Measurements from ENCODE around the gene SH3PXD2B.
"Not testable (repeated sequence)": the region's sequence is repeated elsewhere in the genome, so short reads cannot be mapped to it uniquely, and the experiment has no call there.

Gene SH3PXD2B

DNA sequence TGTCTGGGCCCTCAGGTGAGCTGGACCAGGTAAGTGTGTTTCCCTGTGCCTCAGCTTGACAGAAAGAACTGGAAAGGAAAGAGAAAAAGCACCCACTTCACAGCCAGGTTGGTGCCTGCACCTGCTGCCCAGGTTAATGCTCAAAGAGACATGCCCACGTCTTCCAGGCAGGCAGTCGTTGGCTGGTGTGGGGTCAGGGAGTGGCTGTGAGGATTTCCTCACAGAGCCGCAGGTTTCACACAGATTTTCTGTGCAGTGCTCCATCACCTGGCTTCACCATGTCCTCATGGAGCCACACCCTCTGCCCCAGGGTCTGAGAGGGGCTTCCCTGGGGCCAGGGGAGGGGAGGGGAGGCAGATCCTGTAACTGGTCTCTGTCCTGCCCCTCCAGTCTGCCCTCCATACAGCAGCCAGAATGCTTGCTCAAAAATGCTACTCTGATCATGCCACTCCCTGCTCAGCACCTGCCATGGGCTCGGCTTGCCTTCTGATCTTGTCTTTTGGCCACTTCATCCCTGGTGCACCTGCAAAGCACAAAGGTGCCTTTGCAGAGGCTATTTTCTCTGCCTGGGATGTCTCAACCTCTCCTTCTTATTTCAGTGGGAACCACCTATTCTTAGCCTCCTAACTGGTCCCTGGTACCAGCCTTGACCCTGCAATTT, 88.2 kb downstream of the SH3PXD2B start:
- no peak for DNase-seq (ENCODE audit: low read depth)

DNA sequence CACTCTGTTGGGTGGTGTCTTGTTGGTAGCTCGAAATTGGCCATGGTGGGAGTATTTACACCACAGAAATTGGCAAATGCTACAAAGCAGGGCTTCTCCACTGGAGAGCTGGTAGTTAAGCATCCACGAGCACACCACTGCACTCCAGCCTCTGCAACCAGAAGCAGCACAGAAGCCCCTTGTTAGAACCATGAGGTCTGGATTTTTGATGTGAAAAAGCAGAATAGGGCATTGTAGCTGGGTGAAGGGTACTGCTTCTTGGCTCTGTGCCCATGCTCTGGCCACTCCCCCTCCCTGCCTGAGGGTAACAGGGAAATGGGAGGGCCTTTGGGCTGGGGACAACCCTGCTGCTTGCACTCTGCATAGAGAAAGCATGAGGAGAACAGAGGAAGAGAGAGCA, 89.6 kb downstream of the SH3PXD2B start:
- DNase-seq (ENCODE audit: low read depth): no peak

DNA sequence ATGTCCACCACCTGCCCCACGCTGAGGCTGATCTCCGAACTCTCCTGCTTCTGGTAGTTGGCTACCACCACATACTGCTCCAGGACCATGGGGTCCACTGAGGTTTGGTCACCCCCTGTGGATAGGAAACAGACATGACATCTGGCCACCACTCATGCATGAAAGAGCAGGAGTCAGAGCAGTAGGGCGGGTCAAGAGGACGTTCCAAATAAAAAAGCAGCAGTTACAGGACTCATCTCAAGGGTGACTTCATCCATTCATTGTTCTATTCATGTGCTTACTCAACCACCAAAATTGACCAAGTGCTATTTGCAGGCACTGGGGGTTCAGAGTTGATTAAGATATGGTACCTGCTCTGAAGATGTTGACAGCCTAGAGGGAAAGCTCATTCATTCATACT, 91.6 kb downstream of the SH3PXD2B start:
- DNase-seq (ENCODE audit: low read depth): no peak

DNA sequence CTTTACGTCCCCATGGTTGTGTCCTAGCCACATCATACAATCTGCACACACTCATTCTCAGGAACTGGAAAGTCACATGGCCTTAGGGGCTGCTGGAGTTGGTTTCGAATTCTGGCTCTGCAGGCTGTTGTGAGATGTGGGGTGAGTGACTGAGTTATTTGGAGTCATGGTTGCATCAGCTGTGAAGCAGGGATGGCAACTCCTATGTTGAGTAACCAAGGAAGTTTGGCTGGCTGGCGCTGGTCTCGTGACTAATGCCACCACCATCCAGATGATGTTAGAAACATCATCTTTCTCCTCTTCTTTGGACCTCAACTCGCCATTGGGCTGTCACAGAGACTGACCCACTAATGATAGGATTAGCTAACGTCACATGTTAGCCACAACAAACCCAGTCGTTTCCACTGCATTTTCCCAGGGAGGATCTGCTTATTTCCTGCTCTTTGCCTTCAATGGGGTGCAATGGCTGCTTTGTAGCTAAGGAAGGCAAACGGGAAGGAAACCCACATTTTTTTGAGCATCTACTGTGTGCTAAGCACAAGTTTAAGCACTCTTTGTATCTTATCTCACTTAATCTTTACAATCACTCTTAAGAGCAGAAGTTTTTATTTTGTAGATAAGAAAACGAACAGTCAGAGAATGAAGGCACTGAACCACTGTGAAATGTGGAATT, 92.6 kb downstream of the SH3PXD2B start:
- no peak for DNase-seq (ENCODE audit: low read depth)

DNA sequence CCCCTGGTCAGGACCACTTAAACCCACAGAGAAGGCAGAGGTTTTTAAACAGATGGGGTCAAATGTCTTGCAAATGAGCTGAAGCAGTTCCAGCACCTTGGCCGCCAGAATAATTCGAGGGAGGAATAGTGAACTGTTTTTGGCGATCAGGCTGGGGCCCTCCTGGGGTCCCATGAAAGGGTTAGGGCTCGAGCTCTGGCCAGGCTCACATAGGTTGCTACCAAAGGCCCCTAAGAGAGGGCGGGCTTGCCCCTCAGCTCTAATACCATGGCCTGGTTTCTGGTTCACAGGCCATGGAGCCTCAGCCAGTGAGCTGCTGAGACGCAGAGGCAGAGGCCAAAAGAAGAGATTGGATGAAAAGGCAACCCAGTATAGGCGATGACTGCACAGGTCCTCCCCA, 96.0 kb downstream of the SH3PXD2B start:
- DNase-seq (ENCODE audit: low read depth): no peak

DNA sequence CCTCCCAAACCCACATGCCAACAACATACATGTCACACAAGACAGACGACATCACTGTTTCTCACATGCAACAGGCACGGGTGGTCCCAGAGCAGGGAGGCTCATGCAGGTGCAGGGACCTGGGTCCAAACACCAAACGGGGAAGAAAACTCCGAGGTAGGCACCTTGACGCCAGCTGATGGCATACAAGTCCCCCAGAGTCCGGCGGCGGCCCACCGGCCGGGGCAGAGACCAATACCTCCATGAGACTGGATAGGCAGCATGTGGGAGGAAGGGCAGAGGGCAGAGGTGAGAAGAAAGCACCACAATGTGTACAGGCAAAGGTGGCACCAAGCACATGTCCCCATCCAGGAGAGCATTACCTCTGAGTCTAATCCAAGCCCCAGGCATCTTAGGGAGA, 97.8 kb downstream of the SH3PXD2B start:
- no peak for DNase-seq (ENCODE audit: low read depth)

DNA sequence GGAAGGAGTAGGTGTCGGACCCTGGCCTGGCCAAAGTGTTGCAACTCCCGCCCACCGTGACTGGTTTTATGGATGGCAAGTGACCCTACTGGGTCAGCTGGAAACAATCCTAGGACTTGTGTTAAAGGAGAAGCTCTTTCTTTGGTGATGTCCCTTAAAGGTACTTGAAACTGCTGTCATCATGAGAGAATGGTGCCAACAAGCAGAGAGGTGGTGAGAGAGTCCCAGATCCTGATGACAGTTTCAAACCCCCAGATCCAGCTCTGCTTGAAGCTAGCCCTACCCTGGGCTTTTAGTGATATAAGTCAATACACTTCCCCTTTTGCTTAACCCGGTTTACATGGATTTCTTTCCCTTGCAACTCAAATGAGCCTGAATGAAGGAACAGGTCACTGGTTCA, 98.3 kb downstream of the SH3PXD2B start:
- DNase-seq (ENCODE audit: low read depth): no peak

DNA sequence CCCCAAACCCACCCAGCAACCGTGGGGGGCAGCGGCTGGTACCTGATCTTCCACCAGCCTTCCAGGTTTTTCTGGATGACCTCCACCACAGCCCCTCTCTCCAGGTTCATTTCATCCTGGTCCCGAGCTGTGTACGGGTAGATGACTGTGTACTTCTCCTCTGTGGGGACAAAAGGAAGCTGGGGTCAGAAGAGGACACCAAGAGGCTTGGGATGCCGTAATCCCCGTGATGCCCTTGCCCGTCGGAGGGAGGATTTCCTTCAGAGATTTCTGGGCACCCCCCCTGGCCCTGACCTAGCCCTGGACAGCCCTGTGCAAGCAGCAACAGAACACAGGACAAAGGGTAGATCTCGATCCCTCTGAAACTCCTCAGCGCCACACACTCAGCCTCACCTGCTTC, 100.5 kb downstream of the SH3PXD2B start:
- no peak for DNase-seq (ENCODE audit: low read depth)

DNA sequence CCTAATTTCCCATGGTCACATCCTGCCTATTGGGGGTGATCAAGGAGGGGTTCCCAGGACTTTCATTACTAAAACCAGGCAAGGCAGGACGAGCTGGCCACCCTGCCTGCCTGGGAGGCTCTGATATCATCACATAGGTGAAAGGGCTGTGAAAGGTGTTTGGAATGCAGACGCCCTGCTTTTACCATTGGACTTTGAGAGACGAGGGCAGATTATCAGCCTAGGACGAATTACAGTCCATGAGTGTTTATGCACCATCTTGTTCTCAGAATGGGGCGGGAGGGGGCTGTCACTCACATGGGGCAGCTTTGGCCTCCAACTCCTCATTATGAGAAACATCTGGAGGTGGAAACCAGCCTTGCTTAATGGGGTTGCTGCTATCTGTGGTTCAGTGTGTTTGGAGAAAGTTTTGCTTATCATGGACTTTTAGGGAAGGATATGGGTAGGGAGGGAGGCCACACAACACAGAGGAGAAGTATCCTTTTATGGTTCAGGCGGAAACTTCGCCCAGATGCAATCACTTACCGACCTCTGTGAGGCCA, 101.0 kb downstream of the SH3PXD2B start:
- DNase-seq (ENCODE audit: low read depth): no peak

DNA sequence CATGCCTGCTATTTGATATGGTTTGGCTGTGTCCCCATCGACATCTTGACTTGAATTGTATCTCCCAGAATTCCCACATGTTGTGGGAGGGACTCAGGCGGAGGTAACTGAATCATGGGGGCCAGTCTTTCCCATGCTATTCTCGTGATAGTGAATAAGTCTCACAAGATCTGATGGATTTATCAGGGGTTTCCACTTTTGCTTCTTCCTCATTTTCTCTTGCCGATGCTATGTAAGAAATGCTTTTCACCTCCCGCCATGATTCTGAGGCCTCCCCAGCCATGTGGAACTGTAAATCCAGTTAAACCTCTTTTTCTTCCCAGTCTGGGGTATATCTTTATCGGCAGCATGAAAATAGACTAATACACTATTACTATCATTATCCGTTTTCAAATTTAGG, 101.8 kb downstream of the SH3PXD2B start:
- not testable (repeated sequence) for DNase-seq (ENCODE audit: low read depth)

DNA sequence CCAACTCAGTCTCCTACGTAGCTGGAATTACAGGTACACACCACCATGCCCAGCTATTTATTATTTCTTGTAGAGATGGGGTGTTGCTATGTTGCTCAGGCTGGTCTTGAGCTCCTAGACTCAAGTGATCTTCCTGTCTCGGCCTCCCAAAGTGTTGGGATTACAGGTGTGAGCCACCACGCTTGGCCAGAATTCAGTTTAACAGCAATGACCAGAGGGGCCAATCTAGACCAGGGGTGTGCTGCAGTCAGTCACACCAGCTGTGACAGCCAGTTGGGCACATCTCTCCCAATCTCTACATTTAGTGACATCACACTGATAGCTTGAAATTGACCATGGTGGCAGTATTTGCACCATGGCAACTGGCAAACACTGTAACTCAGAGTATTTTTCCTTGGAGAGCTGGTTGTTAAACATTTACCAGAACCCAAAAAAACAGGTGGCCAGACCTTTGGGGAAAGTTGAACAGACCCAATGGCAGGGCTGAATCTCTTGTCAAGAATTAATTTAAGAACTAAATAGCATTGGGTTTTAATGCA, 103.0 kb downstream of the SH3PXD2B start:
- no peak for DNase-seq (ENCODE audit: low read depth)

DNA sequence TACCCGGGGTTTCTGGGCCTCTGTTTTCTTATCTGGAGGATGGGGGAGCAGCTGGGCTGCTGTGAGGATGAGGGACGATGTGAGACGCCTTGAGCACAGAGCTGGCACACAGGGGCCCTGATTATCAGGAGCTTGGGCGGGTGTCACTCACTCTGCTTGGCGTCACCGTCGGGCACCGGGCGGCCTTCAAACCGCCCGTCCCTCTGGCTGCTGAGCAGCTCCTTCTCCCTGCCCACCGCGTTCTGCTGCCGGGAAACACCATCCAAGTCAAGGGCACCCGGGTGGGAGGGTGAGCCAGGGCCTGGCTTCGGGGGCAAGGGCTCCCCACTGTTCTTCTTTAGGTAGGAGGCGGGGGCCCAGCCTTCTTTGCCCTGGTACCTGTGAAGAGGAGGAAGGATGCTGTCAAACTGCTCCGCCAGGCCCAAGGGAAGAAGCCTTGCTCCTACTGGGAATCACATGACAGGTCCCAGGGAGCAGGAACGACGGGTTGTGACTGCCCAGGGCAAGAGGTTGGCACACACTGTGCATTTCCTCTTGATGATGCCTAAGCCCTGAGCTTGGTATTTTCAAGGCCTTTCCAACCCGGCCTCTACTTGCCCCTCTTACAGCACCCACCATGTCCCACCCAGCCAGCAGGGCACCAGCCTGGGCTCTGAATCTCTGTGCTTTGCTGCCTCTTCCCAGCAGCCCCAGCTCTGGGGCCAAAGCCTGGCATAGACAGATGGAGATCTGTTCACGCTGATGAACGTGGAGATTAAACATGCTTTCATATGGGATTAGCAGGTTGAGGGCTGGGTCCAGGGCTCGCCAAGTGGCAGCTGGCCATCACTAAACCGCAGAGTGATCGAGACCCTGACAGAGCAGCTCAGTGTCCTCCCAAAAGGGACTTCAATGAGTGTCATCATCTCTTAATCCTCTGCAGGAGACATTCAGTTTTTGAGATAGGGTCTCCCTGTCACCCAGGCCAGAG, 103.8 kb downstream of the SH3PXD2B start:
- no peak for DNase-seq (ENCODE audit: low read depth)

DNA sequence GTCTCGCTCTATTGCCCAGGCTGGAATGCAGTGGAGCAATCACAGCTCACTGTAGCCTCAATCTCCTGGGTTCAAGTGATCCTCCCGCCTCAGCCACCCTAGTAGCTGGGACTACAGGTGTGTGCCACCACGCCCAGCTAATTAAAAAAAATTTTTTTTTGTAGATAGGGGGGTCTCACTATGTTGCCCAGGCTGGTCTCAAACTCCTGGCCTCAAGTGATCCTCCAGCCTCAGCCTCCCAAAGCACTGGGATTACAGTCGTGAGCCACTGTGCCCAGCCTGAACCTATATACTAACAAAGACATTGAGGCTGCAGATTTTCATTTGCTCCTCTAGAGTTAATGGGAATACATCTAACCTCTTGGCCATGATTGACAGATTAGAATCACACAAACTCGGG, 105.6 kb downstream of the SH3PXD2B start:
- DNase-seq (ENCODE audit: low read depth): not testable (repeated sequence)

DNA sequence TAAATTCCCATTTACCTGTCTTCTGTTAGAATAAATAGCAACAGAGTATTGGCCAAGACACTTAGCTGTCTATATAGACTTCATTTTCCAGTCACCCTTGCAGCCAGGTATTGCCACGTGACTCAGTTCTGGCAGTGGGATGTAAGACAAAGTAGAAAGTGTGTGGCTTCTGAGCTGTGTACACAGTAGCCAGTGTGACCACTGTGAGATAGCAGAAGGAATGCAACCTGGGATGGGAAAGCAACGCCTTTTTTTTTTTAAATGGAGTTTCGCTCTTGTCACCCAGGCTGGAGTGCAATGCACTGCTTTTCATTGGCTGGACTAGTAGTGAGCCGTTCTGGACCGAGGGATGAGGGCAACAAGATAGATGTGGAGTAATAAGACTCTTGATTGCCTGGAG, 106.2 kb downstream of the SH3PXD2B start:
- DNase-seq (ENCODE audit: low read depth): no peak

DNA sequence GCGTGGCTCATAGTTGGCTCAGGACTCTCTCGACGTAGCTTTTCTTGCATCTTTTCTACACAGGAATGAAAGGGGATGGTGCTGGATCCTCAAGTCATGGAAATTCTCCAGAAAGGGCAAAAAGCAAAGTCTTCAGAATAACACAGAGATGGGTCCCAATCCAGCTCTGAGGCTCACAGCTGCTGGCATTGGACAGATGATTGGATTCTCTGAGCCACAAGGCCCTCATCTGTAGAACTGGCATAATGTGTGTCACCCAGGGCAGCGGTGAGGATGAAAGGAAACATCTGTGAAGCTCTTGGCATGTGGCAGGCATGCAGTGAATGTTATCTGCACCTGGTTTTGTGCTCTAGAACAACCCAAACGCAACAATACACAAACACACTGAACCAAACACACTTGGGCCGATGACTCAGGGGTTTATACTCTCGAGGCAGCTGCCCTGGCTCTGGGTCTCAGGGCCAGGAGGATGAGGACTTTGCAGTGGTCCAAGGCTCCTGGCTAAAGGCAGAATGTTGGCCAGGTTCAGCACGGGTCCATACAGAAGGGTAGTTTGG, 106.8 kb downstream of the SH3PXD2B start:
- no peak for DNase-seq (ENCODE audit: low read depth)

DNA sequence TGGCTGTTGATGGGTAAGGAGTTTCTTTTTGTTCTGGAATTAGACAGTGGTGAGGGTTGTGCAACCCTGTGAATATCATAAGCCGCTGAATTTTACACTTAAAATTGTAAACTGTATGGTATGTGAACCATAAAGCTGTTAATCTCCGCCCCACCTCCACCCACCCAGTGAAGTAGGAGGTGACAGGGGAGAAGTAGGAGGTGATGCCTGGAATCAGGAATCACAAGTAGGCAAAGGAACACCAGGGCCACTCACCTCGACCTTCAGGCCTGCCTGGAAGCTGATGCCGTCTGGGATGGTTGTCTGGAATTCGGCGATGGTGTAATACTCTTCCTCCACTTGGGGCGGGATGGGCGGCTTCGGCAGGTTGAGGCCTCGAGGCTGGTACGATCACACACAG, 108.4 kb downstream of the SH3PXD2B start:
- DNase-seq (ENCODE audit: low read depth): no peak

DNA sequence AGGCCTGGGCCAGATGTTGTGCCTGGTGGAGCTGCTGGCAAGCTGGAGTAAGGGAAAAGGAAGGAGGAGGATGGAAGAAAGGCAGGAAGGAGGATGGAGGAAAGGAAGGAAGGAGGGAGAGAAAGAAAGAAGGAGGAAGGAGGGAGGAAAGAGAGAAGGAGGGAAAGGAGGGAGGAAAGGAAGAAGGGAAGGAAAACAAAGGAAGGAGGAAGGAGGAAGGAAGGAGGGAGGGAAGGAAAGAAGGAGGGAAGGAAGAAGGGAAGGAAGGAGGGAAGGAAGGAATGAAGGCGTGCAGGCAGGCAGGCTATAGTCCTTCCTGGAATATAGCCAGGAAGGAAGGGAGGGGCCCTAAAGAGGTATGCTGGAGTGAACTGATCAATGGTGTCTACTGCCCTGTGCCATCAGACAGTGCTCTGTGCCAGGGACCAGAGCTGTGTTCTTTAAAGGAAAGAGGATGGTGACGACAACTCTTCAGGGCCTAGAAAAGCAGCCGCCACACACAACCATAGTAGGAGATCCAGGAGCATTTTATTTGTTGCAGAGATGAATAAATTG, 109.4 kb downstream of the SH3PXD2B start:
- no peak for DNase-seq (ENCODE audit: low read depth)

DNA sequence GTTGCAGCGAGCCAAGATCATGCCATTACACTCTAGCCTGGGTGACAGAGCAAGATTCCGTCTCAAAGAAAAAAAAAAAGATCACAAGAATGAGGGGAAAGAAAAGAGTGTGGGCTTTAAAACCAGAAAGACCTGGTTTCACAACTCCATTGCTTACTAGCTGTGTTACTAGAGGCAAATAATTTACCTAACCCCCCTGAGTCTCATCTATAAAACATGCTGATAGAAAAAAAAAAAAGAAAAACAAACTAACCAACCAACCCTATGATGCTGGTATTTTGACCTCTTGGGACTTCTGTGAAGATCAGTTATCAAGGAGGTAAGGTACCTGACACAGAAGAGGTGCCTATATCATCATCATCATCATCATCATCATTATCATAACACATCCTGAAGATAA, 110.6 kb downstream of the SH3PXD2B start:
- no peak for DNase-seq (ENCODE audit: low read depth)

DNA sequence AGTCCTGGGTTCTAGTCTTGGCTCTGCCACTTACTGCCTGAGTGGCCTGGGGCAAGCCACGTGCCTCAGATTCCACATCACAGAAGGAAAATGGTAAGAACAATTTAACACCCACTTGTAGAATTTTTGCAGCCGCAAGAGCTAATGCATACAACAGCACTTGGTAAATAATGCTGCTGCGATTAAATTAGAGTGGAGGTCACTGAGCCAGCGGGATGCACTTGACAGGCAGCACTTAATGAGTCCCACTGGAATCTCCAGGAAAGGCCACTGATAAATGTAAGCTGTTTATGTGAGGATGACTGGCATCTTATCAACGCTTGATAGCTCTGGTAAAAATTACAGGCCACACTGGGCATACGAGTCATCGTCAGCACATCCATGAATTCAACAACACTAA, 111.4 kb downstream of the SH3PXD2B start:
- no peak for DNase-seq (ENCODE audit: low read depth)

DNA sequence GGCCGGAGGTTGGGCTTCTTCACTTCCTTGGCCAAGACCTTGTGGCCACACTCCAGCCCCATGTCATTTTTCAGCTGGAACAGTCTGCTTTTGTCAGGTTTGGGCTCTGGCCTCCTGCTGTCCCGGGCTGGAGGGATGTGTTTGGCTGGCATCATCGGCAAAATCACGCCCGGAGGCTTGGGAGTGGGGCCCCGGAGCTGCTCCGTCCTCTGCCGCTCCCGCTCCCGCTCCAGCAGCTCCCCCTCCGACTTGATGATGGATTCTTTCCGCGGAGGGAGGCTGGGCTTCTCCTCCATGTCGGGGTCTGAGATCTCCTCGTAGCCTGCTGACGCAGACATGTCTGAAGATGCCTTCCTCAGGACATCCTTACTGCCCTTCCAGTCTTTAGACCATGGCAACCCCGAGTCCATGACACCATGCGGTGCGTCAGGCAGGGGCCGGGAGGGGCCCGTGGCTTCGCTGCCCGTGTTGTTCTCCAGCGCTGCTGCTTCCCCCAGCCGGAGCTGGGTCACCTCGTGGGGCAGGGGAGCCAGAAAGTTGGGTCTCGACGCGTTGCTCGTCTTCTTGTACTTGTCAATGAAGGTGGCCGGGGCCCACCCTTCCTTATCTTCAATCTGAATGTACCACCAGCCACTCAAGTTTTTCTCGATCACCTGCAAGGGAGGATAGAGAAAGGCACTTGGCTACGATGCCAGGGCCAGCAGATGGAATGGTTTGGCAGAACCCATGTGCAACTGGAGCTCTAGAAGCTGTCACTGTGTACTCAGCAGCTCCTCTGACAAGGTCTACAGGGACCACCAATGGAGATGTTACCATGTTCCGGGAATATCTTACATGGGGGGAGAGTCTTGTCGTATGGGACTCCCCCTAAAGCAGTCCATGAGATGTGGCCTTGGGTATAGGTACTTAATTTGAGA, 114.8 kb downstream of the SH3PXD2B start:
- no peak for DNase-seq (ENCODE audit: low read depth)
